ENCODE measurements around the gene TBL1XR1.

The TBL1XR1 gene

GRCh38 chr3:176995946-176996345, 201.3 kb downstream of the TBL1XR1 start:
- no peak for DNase-seq

- no peak for DNase-seq
Measured at GRCh38 chr3:176994891-176995781, 202.1 kb downstream of the TBL1XR1 start.

- no peak for DNase-seq
Measured at GRCh38 chr3:176994393-176994792, 202.9 kb downstream of the TBL1XR1 start.

GRCh38 chr3:176992978-176993377, 204.3 kb downstream of the TBL1XR1 start:
- DNase-seq: no peak

GRCh38 chr3:176992565-176992964, 204.7 kb downstream of the TBL1XR1 start:
- no peak for DNase-seq

- DNase-seq: no peak
Measured at GRCh38 chr3:176988795-176989194, 208.5 kb downstream of the TBL1XR1 start.

- no peak for DNase-seq
Measured at GRCh38 chr3:176987901-176988650, 209.2 kb downstream of the TBL1XR1 start.

- no peak for DNase-seq
Measured at GRCh38 chr3:176978441-176978840, 218.8 kb downstream of the TBL1XR1 start.

GRCh38 chr3:176977331-176977730, 220.0 kb downstream of the TBL1XR1 start:
- no peak for DNase-seq

GRCh38 chr3:176976586-176976985, 220.7 kb downstream of the TBL1XR1 start:
- no peak for DNase-seq

GRCh38 chr3:176974279-176974678, 223.0 kb downstream of the TBL1XR1 start:
- DNase-seq: no peak

GRCh38 chr3:176971613-176972174, 225.6 kb downstream of the TBL1XR1 start:
- no peak for DNase-seq

- DNase-seq: no peak
Measured at GRCh38 chr3:176970770-176971169, 226.5 kb downstream of the TBL1XR1 start.

GRCh38 chr3:176969506-176969905, 227.8 kb downstream of the TBL1XR1 start:
- no peak for DNase-seq

All from left hindlimb (tissue), 1 donor.